Daoy (cell line): Measurements from ENCODE around the gene TMEM138. TPM values are rescaled to one million over a fixed set of nuclear protein-coding genes. Genes with fewer than 3 reads are reported as not detected.

Source experiments
- DNase-seq: peaks from one replicate; pipeline ENCODE4 v3.0.0-alpha.2; 2015; ENCODE audit warnings: low read depth
- total RNA-seq: library from RNA; depleted of rRNA; stranded (reverse); fragments of >200 nt; shearing (Covaris generic); gene quantifications from 2 replicates; pipeline ENCODE4 v1.2.3, GENCODE V29; 2014; rRNA removed

Gene TMEM138
- 40.2 and 49.4 TPM in 2 replicates for total RNA-seq

- DNase-seq, result peak; percentile 95
Measured at GRCh38 chr11:61361741-61362541, at the start of gene TMEM138, which contains the start of gene CYB561A3. Gene TMEM138, plus strand, starts transcription at chr11:61362374. Its CDS starts 2,017 bp downstream, at chr11:61364391. Gene CYB561A3, minus strand, starts transcription at chr11:61361882. Its CDS starts 5,169 bp downstream, at chr11:61356713.

GRCh38 chr11:61315260-61315659 is 46.9 kb upstream of the TMEM138 start:
- DNase-seq, result no peak

DNA sequence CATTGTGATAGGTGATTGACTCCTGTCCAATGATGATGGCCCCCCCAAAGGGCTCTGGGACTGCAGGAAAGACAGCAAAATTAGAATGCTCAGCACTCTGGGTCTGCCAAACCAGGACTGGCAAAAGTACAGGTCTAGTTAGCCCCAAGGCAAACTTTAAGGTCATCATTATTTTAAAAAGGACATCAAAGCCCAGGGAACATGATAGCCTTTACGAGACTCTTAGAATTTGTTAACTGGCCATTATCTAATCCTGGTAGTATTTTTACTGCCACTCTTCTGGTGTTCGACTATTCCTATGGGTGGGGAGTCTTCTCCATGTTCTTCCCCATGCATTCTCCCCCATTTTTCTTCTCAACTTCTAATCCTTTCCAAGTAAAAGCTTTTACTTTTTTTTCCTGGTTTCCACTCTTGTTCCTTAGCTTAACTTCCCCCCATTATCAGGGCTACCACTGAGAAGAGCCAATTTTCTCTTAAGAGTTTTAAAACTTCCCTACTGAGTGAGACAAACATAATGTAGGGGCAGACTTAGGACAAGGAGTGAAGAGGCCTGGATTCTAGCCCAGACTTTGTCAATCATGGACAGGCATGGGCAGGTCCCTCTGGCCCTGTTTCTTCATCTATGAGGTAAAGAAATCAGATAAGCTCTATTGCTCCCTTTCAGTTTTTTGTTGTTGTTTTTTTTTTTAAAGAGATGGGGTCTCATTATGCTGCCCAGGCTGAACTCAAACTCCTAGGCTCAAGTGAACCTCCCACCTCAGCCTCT is 36.3 kb upstream of the TMEM138 start:
- DNase-seq, result no peak

GRCh38 chr11:61327669-61328071 is 34.5 kb upstream of the TMEM138 start:
- no peak for DNase-seq

GRCh38 chr11:61328351-61328750 is 33.8 kb upstream of the TMEM138 start:
- DNase-seq, result no peak

GRCh38 chr11:61329871-61330270 is 32.3 kb upstream of the TMEM138 start:
- DNase-seq, result no peak

DNA sequence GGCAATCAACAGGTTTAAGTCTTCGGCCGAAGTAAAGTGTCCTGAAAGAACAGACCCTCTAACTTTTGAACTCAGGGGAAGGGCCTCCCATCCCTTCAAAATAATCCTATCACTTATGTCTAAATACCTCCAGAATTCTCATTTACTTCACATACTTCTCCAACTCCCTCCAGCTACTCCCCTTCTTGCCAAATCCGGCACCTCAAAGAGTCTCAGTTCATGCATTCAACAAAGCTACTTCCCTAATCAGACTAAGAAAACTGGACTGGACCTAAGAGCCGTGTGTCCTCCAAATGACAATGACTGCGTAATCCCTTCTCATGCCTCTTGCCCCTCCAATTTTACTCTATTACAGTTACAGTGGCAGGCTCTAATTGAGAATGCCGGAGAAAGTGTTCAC is 30.5 kb upstream of the TMEM138 start:
- no peak for DNase-seq

GRCh38 chr11:61332281-61332796 is 29.8 kb upstream of the TMEM138 start:
- DNase-seq, result no peak

DNA sequence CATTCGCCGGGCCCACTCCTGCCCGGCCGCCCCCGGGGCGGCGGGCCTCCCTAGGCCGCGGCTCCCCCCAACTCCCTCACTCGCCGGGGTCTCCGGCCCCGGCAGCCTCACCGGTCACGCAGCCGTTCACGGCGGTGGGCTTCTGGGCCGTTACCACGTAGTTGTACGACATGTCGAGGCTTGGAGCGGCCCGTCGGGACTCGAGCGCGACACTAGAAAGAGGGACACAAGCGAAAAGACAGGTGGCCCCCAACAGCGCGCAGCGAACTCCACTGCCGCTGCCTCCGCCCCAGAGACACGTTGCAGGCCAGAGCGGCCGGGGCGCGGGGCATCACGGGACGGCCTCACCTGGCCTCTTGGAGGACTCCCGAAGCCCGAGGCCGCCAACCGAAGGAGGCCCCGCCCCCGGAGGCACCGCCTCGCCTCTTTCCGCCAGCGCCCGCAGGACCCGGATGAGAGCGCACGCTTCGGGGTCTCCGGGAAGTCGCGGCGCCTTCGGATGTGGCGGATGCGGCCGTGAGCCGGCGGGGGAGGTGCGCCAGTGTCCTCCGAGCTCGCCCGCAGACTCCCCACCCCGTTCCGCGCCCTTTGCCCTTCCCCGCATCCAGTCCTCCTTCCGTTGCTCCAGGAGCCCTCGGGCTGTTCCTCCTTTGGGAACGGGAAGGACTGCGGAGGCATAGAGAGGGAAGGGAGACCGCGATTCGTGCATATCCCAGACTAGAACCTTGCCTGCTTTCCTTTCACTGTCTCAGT is 29.2 kb upstream of the TMEM138 start, which contains the start of the genes DDB1 and TKFC:
Gene DDB1 (minus strand): TSS at position 309 of the 753 bp plus-strand sequence. CDS start 137 bp downstream, at position 172.
Gene TKFC (plus strand): TSS at position 432 of the 753 bp plus-strand sequence. CDS start 1,501 bp downstream, outside the sequence.
- DNase-seq, result peak; percentile 97

- DNase-seq, result no peak
Measured at GRCh38 chr11:61333550-61334433, 28.4 kb upstream of the TMEM138 start.

DNA sequence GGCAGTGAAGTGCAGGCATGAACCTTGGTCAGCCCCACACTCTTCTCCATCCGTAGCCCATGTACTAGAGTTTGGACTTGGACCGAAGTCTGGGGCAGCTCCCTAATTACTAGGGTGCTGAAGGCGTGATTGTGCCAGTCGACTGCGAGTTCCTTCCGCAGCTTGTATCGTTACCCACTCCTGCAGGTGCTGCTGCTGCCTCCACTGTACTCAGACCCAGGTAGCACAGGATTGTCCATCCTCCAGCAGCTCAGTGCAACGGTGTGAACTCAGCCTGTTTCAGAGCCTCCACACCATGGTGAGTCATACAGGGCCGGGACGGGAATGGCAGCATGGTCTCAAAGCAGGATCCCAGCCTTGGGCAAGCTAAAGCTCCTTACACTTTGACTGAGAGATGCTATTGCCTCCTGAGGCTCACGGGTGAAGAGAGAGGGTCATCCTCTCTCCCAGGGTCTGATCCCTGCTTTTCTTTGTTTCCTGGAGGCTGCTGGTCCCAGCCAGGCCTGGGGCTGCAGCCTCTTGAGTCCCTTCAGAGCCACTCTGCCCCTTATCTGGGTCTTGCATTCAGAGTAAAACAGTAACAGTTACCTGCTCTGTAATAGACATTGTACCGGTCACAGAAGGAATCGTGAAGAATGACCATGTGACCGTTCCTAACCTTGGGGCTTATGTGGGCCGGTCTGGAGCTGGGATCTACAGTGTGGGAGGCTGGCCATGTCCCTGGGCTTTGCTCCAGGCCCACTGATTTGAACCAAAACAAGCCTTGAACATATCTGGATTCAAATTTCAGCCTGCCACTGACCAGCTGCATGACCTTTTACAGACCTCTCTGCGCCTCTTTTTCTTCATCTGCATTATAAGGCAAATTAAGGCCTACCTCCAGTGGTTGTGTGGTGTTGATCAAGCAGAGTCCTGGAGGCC is 27.5 kb upstream of the TMEM138 start:
- peak; percentile 64 for DNase-seq

DNA sequence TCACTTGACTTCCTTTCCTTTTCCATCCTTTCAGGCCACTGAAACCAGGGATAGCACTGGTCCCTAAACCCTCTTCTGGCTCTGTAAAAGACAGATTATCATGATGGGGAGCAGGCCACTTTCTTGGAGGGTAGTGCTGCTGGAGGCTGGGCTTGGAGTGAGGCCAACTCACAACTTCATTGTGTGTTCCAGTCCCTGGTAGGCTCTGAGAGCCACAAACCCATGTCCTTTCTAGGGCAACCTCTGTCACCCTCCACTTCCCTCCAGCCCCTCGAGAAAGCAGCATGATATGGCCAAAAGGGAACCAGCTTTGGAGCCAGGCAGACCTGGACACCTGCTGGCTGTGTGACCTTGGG is 26.8 kb upstream of the TMEM138 start:
- DNase-seq, result no peak

- peak; percentile 85 for DNase-seq
Measured at GRCh38 chr11:61336171-61336935, 25.8 kb upstream of the TMEM138 start.

DNA sequence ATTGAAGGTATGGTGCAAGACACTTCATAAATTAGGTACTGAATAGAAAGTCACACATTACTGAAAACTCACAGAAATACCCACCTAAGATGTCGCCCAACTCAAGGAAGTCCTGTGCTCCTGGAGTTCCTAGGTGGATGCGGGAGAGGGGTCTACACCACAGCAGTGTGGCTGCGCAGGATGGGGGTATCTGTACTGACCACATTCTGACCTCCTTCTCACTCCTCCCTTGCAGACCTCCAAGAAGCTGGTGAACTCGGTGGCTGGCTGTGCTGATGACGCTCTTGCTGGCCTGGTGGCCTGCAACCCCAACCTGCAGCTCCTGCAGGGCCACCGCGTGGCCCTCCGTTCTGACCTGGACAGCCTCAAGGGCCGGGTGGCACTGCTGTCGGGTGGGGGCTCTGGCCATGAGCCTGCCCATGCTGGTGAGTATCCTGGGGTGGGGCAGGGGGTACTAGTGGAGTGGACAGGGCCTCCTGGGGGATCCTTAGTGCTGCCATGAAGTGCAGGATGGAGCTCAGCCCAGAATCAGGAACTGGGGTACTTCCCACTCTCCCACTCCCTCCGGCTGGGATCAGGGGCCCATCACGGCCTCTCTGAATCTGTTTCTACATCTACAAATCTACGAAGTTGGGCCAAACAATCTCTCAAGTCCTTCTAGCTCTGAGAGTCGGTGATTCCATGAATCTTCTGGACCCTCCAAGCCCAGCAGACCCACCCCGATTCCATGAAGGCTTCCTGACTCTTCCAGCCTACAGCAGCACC is 24.3 kb upstream of the TMEM138 start:
- DNase-seq, result no peak

DNA sequence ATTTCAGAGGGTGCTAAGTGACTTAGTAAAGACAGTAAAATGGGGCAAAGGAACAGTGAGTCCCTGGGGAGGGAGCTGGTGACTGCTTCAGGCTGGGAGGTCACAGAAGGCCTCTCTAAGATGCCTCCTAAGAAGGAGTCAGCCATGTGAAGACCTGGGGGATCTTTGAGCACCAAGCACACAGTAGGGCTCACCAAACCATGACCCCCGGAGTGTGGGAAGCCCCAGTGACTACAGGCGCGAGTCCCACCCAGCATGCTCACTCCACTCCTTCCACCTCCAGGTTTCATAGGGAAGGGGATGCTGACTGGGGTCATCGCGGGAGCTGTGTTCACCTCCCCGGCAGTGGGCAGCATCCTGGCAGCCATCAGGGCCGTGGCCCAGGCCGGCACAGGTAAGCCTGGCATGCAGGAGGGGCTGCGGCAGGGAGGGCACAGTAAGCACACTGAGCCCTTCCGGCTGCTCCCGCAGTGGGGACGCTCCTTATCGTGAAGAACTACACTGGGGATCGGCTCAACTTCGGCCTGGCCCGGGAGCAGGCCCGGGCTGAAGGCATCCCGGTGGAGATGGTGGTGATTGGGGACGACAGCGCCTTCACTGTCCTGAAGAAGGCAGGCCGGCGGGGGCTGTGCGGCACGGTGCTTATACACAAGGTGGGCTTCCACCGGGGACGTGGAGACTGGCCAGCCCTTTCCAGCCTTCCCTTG is 23.2 kb upstream of the TMEM138 start:
- DNase-seq, result no peak

DNA sequence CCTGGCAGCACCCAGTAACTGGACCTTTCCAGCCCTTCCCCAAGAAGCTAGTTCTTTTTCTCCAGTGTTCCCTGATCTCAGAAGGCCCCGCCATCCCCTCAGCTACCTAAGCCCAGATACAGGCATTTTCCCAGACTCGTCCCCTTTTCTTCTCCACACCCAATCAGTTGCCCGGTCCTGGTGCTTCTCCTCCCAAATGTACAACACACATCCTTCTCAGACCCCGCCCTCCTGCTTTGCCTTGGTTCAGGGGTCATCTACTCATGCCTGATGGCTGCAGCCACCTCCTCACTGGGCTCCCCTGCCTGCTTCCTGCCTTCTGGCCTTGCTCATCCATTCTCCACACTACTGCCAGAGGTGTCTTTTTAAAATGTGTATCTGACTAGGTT is 22.7 kb upstream of the TMEM138 start:
- no peak for DNase-seq

DNA sequence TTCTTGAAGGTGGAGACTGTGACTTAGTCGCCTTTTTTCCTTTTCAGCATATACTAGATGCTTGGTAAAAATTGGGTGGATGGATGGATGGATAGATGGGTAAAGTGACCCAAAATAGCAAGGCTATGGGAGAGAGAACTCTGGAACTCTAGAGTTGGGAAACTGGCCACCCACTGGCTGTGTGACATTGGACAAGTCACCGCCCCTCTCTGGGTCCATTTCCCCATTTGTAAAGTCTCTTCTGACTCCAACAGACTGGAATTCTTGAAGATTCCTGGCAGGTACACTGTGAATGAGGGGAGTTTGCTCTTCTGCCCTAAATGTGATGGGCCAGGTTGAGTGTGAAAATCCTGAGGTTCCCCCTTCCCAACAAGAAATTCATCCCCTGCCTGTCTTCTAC is 21.2 kb upstream of the TMEM138 start:
- DNase-seq, result no peak
